DMS153 treated with DMSO at 0.1 percent for 48 hours (cell line): ENCODE measurements around the gene FRMD8.
"Not testable (repeated sequence)": the region's sequence is repeated elsewhere in the genome, so short reads cannot be mapped to it uniquely, and the experiment has no call there.

ENCODE experiments used
- DNase-seq: peaks from one replicate; lab custom pipeline; 2025; ENCODE audit not compliant: unreplicated experiment; lab: John Stamatoyannopoulos, UW

Gene FRMD8

GRCh38 chr11:65413077-65413664, 26.7 kb downstream of the FRMD8 start:
- not testable (repeated sequence) for DNase-seq

DNA sequence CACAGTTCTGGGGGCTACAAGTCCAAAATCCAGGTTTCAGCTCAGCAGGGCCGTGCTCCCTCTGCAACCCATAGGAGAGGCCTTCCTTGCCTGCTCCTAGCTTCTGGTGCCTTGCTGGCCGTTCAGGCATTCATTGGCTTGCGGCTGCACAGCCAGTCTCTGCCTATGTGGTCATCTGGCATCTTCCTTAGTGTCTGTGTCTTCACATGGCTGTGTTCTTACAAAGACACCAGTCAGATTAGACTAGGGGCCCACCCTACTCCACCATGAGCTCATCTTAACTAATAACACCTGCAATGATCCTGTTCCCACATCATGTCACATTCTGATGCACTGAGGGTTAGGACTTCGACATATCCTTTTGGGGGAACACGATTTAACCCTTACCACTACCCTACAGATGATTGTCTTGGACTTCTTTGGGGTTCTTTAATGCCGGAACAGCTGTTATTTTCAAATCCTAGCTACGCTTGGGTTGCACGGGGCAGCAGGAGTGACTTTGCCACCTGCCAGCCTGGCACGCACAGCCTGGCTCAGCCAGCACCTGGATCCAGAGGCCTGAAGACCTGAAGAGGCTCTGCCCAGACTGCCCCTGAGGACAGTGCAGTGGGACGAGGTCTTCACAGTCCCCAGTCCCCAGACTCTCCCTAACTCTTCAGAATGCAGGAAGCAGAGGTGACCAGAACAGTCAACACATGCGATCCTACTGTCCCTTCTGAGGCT, 28.5 kb downstream of the FRMD8 start:
- DNase-seq: no peak

GRCh38 chr11:65415499-65416340, 29.3 kb downstream of the FRMD8 start:
- no peak for DNase-seq

DNA sequence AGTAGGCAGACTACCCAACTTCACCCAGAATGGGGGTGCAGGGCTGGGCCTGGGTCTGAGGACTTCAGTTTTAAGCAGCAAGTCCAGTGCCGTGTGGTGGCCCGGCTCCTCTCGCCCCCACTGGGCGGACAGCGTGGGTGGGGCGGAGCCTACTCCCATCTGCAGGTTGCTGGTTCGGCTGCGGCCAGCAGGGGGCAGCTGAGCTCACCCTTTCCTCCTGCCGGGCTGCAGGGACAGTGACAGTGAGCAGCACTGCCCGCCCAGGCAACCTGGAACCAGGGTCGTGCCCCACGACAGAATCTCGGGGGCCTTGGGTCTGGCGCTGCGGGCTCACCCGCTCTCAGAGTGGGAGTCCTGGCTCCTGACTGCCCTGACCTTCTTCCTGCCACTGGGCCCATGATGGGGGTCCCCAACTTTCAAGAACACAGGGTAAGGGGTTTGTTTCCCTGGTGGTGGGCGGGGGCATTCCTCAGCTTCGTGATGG, 29.9 kb downstream of the FRMD8 start:
- peak; percentile 68 for DNase-seq

DNA sequence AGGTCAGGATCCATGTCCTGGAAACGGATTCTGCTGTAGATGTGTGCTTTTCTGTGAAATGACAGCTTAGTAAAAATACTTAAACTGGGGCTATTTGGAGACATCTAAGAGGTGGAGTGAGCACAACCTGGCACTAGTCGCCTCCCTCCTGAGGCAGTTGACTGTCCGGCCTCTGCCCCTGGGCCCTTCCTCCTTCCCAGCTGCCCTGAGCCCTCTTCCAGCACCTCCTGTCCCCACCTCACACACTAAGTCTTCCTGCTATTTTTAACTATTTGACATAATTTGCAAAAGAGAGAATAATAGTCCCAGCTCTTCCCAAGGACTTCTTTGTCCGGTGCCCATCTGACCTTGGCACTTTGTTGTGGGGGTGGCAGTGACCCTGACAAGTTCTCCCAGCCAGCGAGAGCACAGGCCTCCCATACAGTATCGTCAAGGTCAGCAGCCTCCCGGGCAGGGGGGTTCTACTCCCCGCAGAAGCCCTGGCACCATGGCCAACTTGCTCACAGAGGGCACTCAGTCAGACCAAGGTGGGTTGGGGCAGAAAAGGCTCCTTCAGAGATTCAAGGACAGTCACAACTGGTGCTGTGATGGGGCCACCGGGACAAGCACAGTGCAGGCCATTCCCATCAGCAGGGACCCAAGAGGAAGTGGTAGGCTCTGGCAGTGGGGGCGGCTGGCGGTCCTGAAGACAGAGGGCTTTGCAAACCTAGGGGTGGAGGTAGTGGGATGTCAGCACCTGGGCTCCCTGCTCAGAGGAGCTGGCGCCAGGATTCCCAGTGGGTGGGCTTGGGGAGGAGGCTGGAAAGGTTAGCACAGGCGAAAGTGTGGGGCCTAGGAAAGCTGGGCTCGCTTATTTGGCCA, 30.6 kb downstream of the FRMD8 start:
- no peak for DNase-seq

DNA sequence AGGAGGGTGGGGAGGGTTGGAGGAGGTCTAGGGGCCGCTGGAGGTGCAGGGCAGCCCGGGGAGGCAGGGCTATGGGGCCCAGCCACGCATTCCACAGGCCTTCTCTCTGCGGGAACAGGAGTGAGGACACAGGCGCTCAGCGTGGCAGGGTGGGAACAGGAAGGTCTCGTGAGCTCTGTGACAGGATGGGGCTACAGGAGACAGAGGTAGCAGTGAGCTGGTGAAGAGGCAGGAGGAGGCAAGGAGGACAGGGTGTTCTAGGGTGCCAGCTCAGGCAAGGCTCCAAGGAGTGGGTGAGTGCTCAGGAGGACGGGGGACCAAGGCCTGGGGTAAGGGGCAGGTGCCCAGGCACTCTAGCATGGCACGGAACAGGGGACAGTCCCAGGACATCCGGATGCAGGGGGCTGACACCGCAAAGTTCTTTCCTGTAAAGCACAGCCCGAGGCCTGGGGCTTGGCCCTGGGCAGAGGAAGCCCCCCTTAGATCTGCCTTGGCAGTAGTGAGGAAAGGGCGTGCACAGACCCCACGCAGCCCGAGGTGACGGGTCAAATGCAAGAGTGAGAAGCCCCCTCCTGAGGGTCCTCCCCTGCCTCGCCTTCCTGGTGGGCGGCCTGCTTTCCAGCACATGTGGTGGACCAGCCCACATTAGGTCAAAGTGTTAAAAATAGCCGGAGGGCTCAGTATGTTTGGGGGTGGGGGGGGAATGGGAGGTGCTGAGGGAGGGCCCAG, 31.4 kb downstream of the FRMD8 start:
- no peak for DNase-seq

DNA sequence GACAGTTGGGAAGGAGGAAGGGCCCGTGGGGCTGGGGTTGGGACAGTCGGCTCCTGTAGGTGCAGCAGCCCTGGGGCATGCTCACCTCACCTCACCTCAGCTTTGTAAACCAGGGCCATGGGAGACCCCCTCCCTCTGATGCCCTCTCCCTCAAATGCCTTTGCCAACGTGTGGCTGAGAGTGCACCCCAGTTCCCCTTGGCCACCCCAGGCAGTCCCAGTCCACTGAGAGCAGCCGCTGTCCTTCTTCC, 31.9 kb downstream of the FRMD8 start:
- DNase-seq: no peak

GRCh38 chr11:65418681-65419459, 32.4 kb downstream of the FRMD8 start:
- DNase-seq: peak; percentile 95

GRCh38 chr11:65419460-65419771, 33.0 kb downstream of the FRMD8 start:
- DNase-seq: no peak

- peak; percentile 48 for DNase-seq
Measured at GRCh38 chr11:65419772-65420481, 33.5 kb downstream of the FRMD8 start.

DNA sequence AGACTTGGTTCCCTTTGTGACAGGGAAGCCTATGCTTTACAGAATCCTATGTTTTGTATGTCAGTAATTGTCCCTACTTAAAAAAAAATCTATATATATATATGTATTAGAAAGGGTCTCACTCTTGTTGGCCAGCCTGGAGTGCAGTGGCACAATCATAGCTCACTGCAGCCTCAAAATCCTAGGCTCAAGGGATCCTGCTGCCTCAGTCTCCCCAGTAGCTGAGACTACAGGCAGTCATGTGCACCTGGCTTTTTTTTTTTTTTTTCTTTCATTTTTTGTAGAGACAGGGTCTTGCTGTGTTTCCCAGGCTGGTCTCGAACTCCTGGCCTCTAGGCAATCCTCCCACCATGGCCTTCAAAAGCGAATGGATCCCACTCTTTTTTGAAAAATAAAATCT, 34.1 kb downstream of the FRMD8 start:
- no peak for DNase-seq

GRCh38 chr11:65420979-65421793, 34.7 kb downstream of the FRMD8 start:
- DNase-seq: peak; percentile 85

DNA sequence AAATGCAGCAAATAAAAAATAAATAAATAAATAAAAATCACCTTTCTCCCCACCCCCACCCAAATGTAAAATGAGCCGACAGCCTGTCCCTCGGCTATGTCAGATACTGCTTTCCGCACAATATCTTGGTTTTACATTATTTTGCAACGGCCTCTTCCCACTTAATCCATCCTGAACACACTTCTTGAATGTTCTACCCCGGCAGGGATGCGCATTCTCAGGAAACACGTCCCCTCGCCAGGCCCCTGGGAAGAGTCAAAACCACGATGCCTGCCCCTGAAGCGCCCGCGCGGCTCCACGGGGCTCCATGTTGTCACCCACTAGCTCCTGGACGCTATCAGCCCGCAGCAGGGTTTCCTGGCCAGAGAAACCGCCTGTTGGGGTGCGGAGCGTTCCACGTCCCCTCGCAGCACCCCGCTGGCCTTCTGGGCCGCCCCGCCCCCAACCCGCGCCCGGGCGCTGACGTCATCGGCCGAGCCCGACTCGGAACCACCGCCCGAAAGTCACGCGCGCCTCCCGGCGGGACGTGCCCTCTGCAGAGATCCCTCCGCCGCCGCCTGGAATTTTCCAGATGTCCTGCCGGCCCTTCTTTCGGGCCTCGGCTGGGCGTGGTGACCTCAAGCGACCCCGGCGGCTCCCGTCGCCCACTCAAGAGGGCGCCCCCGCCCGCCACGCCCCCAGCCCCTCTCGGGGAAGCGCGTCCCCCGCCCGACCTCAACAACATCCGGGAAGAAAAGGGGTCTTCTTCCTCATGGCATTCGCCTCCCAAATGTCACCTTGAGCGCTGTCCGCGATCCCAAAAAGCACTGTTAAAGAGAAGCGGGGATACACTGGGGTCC, 35.6 kb downstream of the FRMD8 start:
- DNase-seq: peak; percentile 82

DNA sequence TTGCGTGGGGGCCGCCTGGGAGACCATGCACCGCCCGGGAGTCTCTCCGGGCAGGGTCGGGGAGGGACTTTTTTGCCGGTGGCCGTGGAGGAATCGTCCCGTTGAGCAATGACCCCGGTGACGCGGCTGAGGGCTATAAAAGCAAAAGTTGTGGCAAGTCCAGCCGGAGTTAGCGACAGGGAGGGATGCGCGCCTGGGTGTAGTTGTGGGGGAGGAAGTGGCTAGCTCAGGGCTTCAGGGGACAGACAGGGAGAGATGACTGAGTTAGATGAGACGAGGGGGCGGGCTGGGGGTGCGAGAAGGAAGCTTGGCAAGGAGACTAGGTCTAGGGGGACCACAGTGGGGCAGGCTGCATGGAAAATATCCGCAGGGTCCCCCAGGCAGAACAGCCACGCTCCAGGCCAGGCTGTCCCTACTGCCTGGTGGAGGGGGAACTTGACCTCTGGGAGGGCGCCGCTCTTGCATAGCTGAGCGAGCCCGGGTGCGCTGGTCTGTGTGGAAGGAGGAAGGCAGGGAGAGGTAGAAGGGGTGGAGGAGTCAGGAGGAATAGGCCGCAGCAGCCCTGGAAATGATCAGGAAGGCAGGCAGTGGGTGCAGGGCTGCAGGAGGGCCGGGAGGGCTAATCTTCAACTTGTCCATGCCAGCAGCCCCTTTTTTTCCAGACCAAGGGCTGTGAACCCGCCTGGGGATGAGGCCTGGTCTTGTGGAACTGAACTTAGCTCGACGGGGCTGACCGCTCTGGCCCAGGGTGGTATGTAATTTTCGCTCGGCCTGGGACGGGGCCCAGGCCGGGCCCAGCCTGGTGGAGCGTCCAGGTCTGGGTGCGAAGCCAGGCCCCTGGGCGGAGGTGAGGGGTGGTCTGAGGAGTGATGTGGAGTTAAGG, 36.4 kb downstream of the FRMD8 start, which contains the start of gene NEAT1:
Gene NEAT1, plus strand, starts transcription at position 166 of the 883 bp plus-strand sequence.
- DNase-seq: peak; percentile 64

- no peak for DNase-seq
Measured at GRCh38 chr11:65423516-65424204, 37.2 kb downstream of the FRMD8 start.
